ENCODE measurements around the gene ZNF837.

DNA sequence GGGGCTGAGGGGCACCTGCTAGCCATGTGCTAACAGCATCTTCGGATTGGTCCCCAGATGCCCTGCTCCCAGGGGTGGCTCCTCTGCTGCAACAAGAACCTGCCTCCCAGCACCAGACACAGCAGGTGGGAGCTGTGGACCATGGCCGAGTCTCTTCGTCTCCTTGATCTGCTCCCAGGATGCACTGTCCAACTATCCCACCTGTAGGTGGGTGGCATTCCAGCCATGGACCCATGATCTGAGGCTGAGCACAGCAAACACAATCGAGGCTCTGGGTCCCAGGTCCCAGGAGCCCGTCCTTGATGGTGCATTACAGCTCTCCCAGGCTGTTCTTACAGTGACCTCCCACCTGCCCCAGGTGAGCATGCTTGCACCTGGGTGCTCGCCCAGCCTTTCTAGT lies 1.6 kb downstream of the ZNF837 start:
- TF ChIP-seq POLR2AphosphoS5 (IDR thresholded peaks at IDR 0.05; ENCODE audit: low read depth, low read length) (no peak), SMARCE1 (IDR thresholded peaks at IDR 0.05; ENCODE audit: borderline replicate concordance) (no peak)
- TF ChIP-seq, protein P1, sequence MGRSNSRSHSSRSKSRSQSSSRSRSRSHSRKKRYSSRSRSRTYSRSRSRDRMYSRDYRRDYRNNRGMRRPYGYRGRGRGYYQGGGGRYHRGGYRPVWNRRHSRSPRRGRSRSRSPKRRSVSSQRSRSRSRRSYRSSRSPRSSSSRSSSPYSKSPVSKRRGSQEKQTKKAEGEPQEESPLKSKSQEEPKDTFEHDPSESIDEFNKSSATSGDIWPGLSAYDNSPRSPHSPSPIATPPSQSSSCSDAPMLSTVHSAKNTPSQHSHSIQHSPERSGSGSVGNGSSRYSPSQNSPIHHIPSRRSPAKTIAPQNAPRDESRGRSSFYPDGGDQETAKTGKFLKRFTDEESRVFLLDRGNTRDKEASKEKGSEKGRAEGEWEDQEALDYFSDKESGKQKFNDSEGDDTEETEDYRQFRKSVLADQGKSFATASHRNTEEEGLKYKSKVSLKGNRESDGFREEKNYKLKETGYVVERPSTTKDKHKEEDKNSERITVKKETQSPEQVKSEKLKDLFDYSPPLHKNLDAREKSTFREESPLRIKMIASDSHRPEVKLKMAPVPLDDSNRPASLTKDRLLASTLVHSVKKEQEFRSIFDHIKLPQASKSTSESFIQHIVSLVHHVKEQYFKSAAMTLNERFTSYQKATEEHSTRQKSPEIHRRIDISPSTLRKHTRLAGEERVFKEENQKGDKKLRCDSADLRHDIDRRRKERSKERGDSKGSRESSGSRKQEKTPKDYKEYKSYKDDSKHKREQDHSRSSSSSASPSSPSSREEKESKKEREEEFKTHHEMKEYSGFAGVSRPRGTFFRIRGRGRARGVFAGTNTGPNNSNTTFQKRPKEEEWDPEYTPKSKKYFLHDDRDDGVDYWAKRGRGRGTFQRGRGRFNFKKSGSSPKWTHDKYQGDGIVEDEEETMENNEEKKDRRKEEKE (IDR thresholded peaks at IDR 0.05): no peak
